ENCODE results near the gene GPR162. TPM values are rescaled to one million over a fixed set of nuclear protein-coding genes. Genes with fewer than 3 reads are reported as not detected.

The GPR162 gene
- polyA plus RNA-seq, 1 experiment, result 5.2 TPM

DNA sequence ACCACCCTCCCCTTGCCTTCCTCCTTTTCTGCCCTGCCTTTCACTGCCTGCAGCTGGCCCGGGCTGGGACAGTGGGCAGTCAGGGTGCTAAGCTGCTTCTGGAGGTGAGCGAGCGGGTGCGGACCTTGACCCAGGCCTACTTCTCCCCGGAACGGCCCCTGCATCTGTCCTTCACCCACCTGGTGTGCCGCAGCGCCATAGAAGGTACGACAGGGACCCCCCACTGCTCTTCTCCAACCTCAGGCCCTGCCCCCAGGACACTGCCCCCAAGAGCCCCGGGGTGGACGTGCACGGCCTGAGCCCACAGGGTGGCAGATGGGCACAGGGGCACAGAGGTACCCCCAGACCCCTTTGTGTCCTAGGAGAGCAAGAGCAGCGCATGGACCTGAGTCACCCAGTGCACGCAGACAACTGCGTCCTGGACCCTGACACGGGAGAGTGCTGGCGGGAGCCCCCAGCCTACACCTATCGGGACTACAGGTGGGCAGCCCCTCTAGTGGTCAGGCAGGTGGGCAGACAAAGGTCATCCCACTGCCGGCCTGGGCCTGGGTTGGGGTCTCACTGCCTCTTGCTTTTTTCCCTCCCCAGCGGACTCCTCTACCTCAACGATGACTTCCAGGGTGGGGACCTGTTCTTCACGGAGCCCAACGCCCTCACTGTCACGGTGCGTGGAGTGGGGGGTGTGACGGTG is 15.9 kb downstream of the GPR162 start:
- CTCF ChIA-PET, result interaction anchor here (1.4 kb wide), 1 partner anchor 11 kb away, joined by 6 read pairs; no protein-coding TSS in a partner anchor

DNA sequence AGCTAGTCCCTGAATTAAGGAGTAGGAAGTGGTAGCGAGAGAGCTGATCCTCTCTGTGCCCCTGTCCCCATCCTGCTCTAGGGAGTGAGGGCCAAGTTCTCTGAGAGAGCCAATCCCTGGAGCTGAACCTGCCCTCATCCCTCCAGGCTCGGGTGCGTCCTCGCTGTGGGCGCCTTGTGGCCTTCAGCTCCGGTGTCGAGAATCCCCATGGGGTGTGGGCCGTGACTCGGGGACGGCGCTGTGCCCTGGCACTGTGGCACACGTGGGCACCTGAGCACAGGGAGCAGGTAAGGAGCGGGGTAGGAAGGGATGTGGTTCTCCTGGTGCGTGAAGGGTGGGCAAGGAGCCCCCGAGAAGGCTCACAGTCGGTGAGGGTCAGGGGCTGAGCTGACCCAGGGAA is 17.2 kb downstream of the GPR162 start:
- POLR2A ChIA-PET, result interaction anchor here (0.9 to 2.5 kb wide), 2 partner anchors 11 to 12 kb away, joined by 3 to 6 read pairs; partner anchors contain the start of genes CDCA3 and USP5
- DNase-seq (ENCODE audit: low read depth, low spot score), result no peak
- Histone ChIP-seq H3K27ac (ENCODE audit: low read depth, low read length) (no peak overlapping the region), H3K27me3 (ENCODE audit: control insufficient read depth, insufficient read depth, low read length) (no peaks in the 10 kb centered on the region), H3K4me3 (ENCODE audit: low read depth, low read length) (no peak overlapping the region), H3K9me3 (ENCODE audit: control insufficient read depth, insufficient read depth, low read length) (no peaks in the 10 kb centered on the region; the same call in 1 of the 2 replicates)
- TF ChIP-seq, protein P1, sequence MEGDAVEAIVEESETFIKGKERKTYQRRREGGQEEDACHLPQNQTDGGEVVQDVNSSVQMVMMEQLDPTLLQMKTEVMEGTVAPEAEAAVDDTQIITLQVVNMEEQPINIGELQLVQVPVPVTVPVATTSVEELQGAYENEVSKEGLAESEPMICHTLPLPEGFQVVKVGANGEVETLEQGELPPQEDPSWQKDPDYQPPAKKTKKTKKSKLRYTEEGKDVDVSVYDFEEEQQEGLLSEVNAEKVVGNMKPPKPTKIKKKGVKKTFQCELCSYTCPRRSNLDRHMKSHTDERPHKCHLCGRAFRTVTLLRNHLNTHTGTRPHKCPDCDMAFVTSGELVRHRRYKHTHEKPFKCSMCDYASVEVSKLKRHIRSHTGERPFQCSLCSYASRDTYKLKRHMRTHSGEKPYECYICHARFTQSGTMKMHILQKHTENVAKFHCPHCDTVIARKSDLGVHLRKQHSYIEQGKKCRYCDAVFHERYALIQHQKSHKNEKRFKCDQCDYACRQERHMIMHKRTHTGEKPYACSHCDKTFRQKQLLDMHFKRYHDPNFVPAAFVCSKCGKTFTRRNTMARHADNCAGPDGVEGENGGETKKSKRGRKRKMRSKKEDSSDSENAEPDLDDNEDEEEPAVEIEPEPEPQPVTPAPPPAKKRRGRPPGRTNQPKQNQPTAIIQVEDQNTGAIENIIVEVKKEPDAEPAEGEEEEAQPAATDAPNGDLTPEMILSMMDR (IDR thresholded peaks at IDR 0.05; ENCODE audit: low read depth, low read length), result no peak
- CTCF ChIA-PET, result interaction anchor here (1.0 to 1.6 kb wide), 2 partner anchors 85 to 226 kb away, joined by 3 to 5 read pairs; no protein-coding TSS in a partner anchor

More for the DNA sequence above, 15.9 kb downstream of the GPR162 start:
- DNase-seq (ENCODE audit: low read depth, low spot score), result no peak
- Histone ChIP-seq H3K9me3 (ENCODE audit: control insufficient read depth, insufficient read depth, low read length) (no peaks in the 10 kb centered on the region; the same call in 1 of the 2 replicates), H3K4me3 (ENCODE audit: low read depth, low read length) (no peak overlapping the region), H3K27ac (ENCODE audit: low read depth, low read length) (no peak overlapping the region), H3K27me3 (ENCODE audit: control insufficient read depth, insufficient read depth, low read length) (no peaks in the 10 kb centered on the region)
- TF ChIP-seq, protein P1 (IDR thresholded peaks at IDR 0.05; ENCODE audit: low read depth, low read length), result no peak
- POLR2A ChIA-PET, result no interaction called here

DNA sequence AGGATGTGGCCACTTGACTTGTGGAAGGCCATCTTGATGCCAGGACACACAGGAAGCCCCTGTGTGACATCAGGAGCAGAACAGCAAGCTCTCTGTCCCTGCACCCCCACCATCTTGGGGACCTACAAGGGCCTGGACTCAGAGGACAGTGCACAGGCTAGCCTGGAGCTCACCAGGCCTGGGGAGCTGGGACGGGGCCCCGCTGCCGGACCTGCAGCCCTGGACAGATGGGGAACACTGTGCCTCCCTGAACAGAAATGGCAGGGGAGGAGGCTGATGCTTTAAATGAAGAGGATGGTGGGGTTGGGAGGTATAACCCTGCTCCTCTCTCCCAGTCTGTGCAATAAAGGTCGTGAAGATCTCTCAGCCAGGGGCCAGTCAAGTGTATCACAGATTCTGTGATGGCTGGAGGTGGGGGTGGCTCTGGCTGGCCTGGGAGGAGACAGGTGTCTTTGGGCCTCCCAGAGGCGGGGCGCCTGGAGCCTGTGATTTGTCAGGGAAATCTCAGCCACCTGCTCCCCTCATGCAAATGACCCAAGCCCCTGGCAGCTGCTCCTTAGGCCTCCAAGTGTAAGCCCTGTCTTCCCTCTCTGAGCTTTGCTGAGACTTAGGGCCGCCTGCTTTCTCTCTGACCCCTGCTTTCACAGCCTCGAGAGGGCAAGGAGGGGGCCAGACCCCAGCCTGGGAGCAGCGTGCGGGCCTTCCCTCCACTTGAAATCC is 18.0 kb downstream of the GPR162 start:
- TF ChIP-seq, protein P1 (IDR thresholded peaks at IDR 0.05; ENCODE audit: low read depth, low read length), result no peak
- POLR2A ChIA-PET, result interaction anchor here (0.9 to 3.3 kb wide), 3 partner anchors 10 to 12 kb away, joined by 3 to 14 read pairs (median 6); partner anchors contain the start of genes CDCA3, P3H3 and USP5

DNA sequence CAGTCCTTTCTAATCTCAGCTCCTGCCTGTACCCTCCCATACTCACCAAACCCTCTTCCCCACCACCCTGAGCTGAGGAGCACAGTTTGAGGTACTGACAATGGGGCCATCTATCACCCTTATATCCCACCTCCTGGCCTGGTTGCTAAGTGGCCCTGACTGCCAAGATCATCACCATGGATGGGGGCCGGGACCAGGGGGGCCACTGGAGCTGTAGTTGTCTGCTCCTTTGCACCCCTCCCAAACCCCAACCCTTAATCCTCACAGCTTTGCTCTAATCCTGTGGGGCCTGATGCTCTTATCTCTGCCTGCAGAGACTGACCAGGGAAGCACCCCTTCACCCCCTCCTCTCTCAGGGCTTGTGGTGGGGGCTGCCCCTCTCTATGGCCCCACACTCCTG is 18.7 kb downstream of the GPR162 start:
- CTCF ChIA-PET, result interaction anchor here (1.7 to 1.8 kb wide), 2 partner anchors 29 to 87 kb away, joined by 4 to 8 read pairs; partner anchors contain the start of gene MLF2
- Histone ChIP-seq H3K9me3 (ENCODE audit: control insufficient read depth, insufficient read depth, low read length) (no peaks in the 10 kb centered on the region; the same call in 1 of the 2 replicates), H3K27me3 (ENCODE audit: control insufficient read depth, insufficient read depth, low read length) (no peaks in the 10 kb centered on the region), H3K4me3 (ENCODE audit: low read depth, low read length) (no peak overlapping the region), H3K27ac (ENCODE audit: low read depth, low read length) (no peak overlapping the region)
- TF ChIP-seq, protein P1 (IDR thresholded peaks at IDR 0.05; ENCODE audit: low read depth, low read length), result no peak
- no peak for DNase-seq (ENCODE audit: low read depth, low spot score)
- POLR2A ChIA-PET, result interaction anchor here (2.5 to 3.3 kb wide), 2 partner anchors 11 kb away, joined by 6 to 14 read pairs; partner anchors contain the start of genes CDCA3, P3H3 and USP5

More for the DNA sequence above, 18.0 kb downstream of the GPR162 start:
- CTCF ChIA-PET, result interaction anchor here (1.0 to 1.8 kb wide), 4 partner anchors 30 to 227 kb away, joined by 3 to 8 read pairs (median 4); partner anchors contain the start of gene MLF2
- no peak for DNase-seq (ENCODE audit: low read depth, low spot score)
- H3K27me3 ChIP-seq (ENCODE audit: control insufficient read depth, insufficient read depth, low read length), result no peaks in the 10 kb centered on the region
- H3K4me3 ChIP-seq (ENCODE audit: low read depth, low read length), result no peak overlapping the region
- H3K27ac ChIP-seq (ENCODE audit: low read depth, low read length), result no peak overlapping the region
- no peaks in the 10 kb centered on the region; the same call in 1 of the 2 replicates for H3K9me3 ChIP-seq (ENCODE audit: control insufficient read depth, insufficient read depth, low read length)

All from AG04450 (cell line).